Stimulated activated CD8-positive, alpha-beta memory T cell treated with anti-CD3 and anti-CD28 coated beads, Interleukin-15, amount 100 ng/mL, for 48 hours (primary cell): ENCODE measurements around the gene SNAP29.
"Not testable (repeated sequence)": the region's sequence is repeated elsewhere in the genome, so short reads cannot be mapped to it uniquely, and the experiment has no call there.

Experiments used
- DNase-seq, 2 donors: peaks; one replicate each; pipeline ENCODE4 v3.0.0-alpha.2; 2020; ENCODE audit warnings: low read depth in 2 of 2

The SNAP29 gene

GRCh38 chr22:20858615-20859416, at the start of gene SNAP29, which contains the start of gene PI4KA:
Gene SNAP29, plus strand, starts transcription at chr22:20859007. Its CDS starts 104 bp downstream, at chr22:20859111.
Gene PI4KA, minus strand, starts transcription at chr22:20858811. Its CDS starts 86 bp downstream, at chr22:20858725.
- DNase-seq, result peak; percentile 97

- no peak for DNase-seq
These were observed 49.1 kb upstream of the SNAP29 start for GRCh38 chr22:20809538-20810185.

- peak; percentile 29 to 30 for DNase-seq
These were observed 48.2 kb upstream of the SNAP29 start for GRCh38 chr22:20810645-20811044.

GRCh38 chr22:20811171-20811570, 47.6 kb upstream of the SNAP29 start:
- no peak for DNase-seq

- no peak for DNase-seq
These were observed 46.7 kb upstream of the SNAP29 start for GRCh38 chr22:20811971-20812660.

GRCh38 chr22:20813056-20813455, 45.8 kb upstream of the SNAP29 start:
- no peak for DNase-seq

- no peak for DNase-seq
These were observed 44.5 kb upstream of the SNAP29 start for GRCh38 chr22:20814221-20814808.

- DNase-seq, result no peak
These were observed 43.2 kb upstream of the SNAP29 start for GRCh38 chr22:20815477-20816050.

- DNase-seq, result no peak
These were observed 42.2 kb upstream of the SNAP29 start for GRCh38 chr22:20816559-20816958.

- no peak for DNase-seq
These were observed 40.3 kb upstream of the SNAP29 start for GRCh38 chr22:20818471-20818870.

GRCh38 chr22:20819471-20819870, 39.3 kb upstream of the SNAP29 start:
- DNase-seq, result no peak

GRCh38 chr22:20821717-20822239, 37.0 kb upstream of the SNAP29 start:
- not testable (repeated sequence) for DNase-seq

- DNase-seq, result no peak
These were observed 36.6 kb upstream of the SNAP29 start for GRCh38 chr22:20822240-20822639.

- no peak for DNase-seq
These were observed 35.5 kb upstream of the SNAP29 start for GRCh38 chr22:20823264-20823663.

- not testable (repeated sequence) for DNase-seq
These were observed 33.6 kb upstream of the SNAP29 start for GRCh38 chr22:20825216-20825615.

GRCh38 chr22:20825624-20826023, 33.2 kb upstream of the SNAP29 start:
- DNase-seq, result no peak

- not testable (repeated sequence) for DNase-seq
These were observed 32.2 kb upstream of the SNAP29 start for GRCh38 chr22:20826373-20827152.

- no peak for DNase-seq
These were observed 29.2 kb upstream of the SNAP29 start for GRCh38 chr22:20829491-20830134.

GRCh38 chr22:20833225-20833665, 25.6 kb upstream of the SNAP29 start:
- no peak for DNase-seq

- no peak for DNase-seq
These were observed 24.6 kb upstream of the SNAP29 start for GRCh38 chr22:20834206-20834605.
